A673 (cell line): Measurements from ENCODE around the gene INVS.

Experiments used
- CTCF ChIP-seq: fragments of 300-800, 200-600 bp; sonication (generic); conservative IDR thresholded peaks from 2 replicates; pipeline ENCODE4 v1.5.1; 2017; ENCODE audit warnings: low read depth, mild to moderate bottlenecking, antibody characterized with exemption, low read length, moderate library complexity, mixed read lengths
- EZH2 ChIP-seq: fragments of 200-600 bp; sonication (generic); IDR thresholded peaks from 2 replicates; pipeline ENCODE4 v1.6.1; 2017; ENCODE audit warnings: borderline replicate concordance, low read depth, mild to moderate bottlenecking, mixed read lengths, antibody characterized with exemption, low read length; ENCODE audit not compliant: poor library complexity, severe bottlenecking

- TF ChIP-seq EZH2 = no peak
- TF ChIP-seq CTCF = no peak
These were observed 30.7 kb downstream of the INVS start for GRCh38 chr9:100129772-100130171.
